ENCODE data around the gene STXBP6.

The STXBP6 gene

DNA sequence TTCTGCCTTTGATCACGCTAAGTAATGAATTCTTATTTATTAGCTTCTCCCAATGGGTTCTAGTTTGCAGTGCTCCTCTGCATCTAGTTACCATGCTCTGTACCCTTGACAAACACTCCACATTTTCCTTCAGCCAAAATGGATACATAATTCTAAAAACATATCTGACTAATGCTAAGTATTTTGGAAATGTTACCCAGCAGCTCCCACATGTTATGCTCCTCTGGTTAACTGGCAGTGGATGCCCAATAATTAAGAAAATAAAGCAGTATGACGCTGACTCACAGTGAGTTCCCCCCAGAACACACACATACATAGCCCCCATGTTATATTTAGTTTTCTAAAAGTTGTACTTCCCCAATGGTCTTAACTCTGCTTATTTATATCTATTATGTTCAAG, 74.6 kb downstream of the STXBP6 start:
- Histone ChIP-seq H3K27ac (ENCODE audit: low read length, poor library complexity, severe bottlenecking) (no peak overlapping the region), H3K4me3 (ENCODE audit: insufficient read depth in 1 of 2, low read depth in 1 of 2, low read length in 2 of 2) (no peak overlapping the region), H3K4me1 (ENCODE audit: control insufficient read depth, insufficient read depth, low read depth, low read length) (no peaks in the 10 kb centered on the region), H2AK5ac (ENCODE audit: low read length, severe bottlenecking) (no peak overlapping the region), H3K23ac (ENCODE audit: low read length in 2 of 2) (no peak overlapping the region), H3K9me3 (ENCODE audit: control insufficient read depth, low read length) (no peaks in the 10 kb centered on the region), H3K9ac (ENCODE audit: low read length) (no peak overlapping the region), H2AFZ (ENCODE audit: low read depth, low read length) (no peak overlapping the region), H2BK15ac (ENCODE audit: low read depth, poor library complexity, severe bottlenecking) (no peak overlapping the region), H3K27me3 (ENCODE audit: control insufficient read depth in 1 of 2, insufficient read depth in 1 of 2, low read length in 2 of 2) (no peaks in the 10 kb centered on the region), H2BK12ac (ENCODE audit: low read length in 2 of 2) (no peak overlapping the region), H2BK5ac (ENCODE audit: low read depth, low read length, poor library complexity, severe bottlenecking) (no peak overlapping the region), H3K79me1 (replicated peaks; ENCODE audit: low read length, poor library complexity, severe bottlenecking) (no peaks in the 10 kb centered on the region), H2BK120ac (ENCODE audit: low read depth, low read length) (no peak overlapping the region), H4K8ac (ENCODE audit: low read length) (no peak overlapping the region), H3K4me2 (ENCODE audit: low read length, poor library complexity, severe bottlenecking) (no peak overlapping the region), H3K4ac (ENCODE audit: low read depth in 1 of 2, low read length in 2 of 2) (no peak overlapping the region), H3K18ac (ENCODE audit: low read depth in 1 of 2, low read length in 2 of 2) (no peak overlapping the region), H3K14ac (ENCODE audit: low read length in 2 of 2) (no peak overlapping the region), H3K36me3 (ENCODE audit: control insufficient read depth in 1 of 2, insufficient read depth in 2 of 2, low read depth in 1 of 2, low read length in 2 of 2) (no peaks in the 10 kb centered on the region), H4K91ac (ENCODE audit: low read length) (no peak overlapping the region)
- 79% methylated on average over 2 of the region's 2 CpGs for WGBS
- no peak for DNase-seq

DNA sequence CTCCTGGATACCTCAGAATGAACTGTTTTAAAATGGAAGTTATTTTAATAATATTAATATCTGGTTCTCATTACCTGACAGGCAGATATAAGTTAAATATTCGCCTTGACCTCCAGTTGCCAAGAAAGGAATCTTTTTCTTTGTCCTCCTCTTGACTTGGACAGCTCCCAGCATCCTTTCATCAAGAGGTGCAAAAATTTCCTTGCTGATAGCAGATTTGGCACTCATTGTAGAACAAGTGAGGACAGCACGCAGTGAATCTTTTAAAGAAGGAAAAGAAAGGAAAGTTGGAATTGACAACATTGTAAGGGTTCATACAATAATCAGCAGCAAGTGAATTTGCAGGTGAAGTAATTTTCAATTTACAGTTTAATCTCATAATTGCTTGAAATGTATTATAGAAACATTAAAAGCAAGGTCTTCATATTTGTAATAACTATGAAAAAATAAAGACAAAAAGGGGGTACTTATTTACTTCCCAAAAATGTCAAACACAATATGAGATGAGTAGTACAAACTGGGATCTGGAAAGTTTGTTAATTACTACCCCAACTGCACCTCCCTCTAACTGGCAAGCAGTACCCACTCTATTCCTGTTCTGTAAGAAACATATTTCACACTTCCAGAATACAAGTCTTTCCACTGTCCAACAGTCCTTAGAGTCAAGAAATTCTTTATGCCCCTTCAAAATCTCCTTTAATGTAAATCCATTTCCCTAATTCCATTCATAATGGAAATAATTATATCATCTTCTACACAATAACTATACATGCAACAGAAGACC, 75.2 kb downstream of the STXBP6 start:
- Histone ChIP-seq H3K79me1 (replicated peaks; ENCODE audit: low read length, poor library complexity, severe bottlenecking) (no peaks in the 10 kb centered on the region), H3K9ac (ENCODE audit: low read length) (no peak overlapping the region), H2BK15ac (ENCODE audit: low read depth, poor library complexity, severe bottlenecking) (no peak overlapping the region)

GRCh38 chr14:24972844-24973243, 77.1 kb downstream of the STXBP6 start:
- H2BK5ac ChIP-seq (ENCODE audit: low read depth, low read length, poor library complexity, severe bottlenecking), result no peak overlapping the region
- no peak for DNase-seq
- 94% methylated on average over 3 of the region's 3 CpGs for WGBS

More for the DNA sequence above, 75.2 kb downstream of the STXBP6 start:
- WGBS, result 80% methylated on average over 2 of the region's 2 CpGs
- no peak for DNase-seq
- Histone ChIP-seq H3K36me3 (ENCODE audit: control insufficient read depth in 1 of 2, insufficient read depth in 2 of 2, low read depth in 1 of 2, low read length in 2 of 2) (no peaks in the 10 kb centered on the region), H3K9me3 (ENCODE audit: control insufficient read depth, low read length) (no peaks in the 10 kb centered on the region), H4K91ac (ENCODE audit: low read length) (no peak overlapping the region), H3K4me1 (ENCODE audit: control insufficient read depth, insufficient read depth, low read depth, low read length) (no peaks in the 10 kb centered on the region), H3K4ac (ENCODE audit: low read depth in 1 of 2, low read length in 2 of 2) (no peak overlapping the region), H2BK5ac (ENCODE audit: low read depth, low read length, poor library complexity, severe bottlenecking) (no peak overlapping the region), H4K8ac (ENCODE audit: low read length) (no peak overlapping the region), H3K23ac (ENCODE audit: low read length in 2 of 2) (no peak overlapping the region), H3K4me3 (ENCODE audit: insufficient read depth in 1 of 2, low read depth in 1 of 2, low read length in 2 of 2) (peak overlapping the region in 1 of 2 experiments; percentile 16), H3K14ac (ENCODE audit: low read length in 2 of 2) (no peak overlapping the region), H2AFZ (ENCODE audit: low read depth, low read length) (no peak overlapping the region), H3K27ac (ENCODE audit: low read length, poor library complexity, severe bottlenecking) (no peak overlapping the region), H3K27me3 (ENCODE audit: control insufficient read depth in 1 of 2, insufficient read depth in 1 of 2, low read length in 2 of 2) (no peaks in the 10 kb centered on the region), H3K18ac (ENCODE audit: low read depth in 1 of 2, low read length in 2 of 2) (no peak overlapping the region), H2BK12ac (ENCODE audit: low read length in 2 of 2) (no peak overlapping the region), H2BK120ac (ENCODE audit: low read depth, low read length) (no peak overlapping the region), H2AK5ac (ENCODE audit: low read length, severe bottlenecking) (no peak overlapping the region), H3K4me2 (ENCODE audit: low read length, poor library complexity, severe bottlenecking) (no peak overlapping the region)

GRCh38 chr14:24971255-24971654, 78.7 kb downstream of the STXBP6 start:
- Histone ChIP-seq H3K79me1 (replicated peaks; ENCODE audit: low read length, poor library complexity, severe bottlenecking) (no peaks in the 10 kb centered on the region), H3K14ac (ENCODE audit: low read length in 2 of 2) (no peak overlapping the region), H3K23ac (ENCODE audit: low read length in 2 of 2) (no peak overlapping the region), H3K36me3 (ENCODE audit: control insufficient read depth in 1 of 2, insufficient read depth in 2 of 2, low read depth in 1 of 2, low read length in 2 of 2) (no peaks in the 10 kb centered on the region), H4K8ac (ENCODE audit: low read length) (no peak overlapping the region), H2AK5ac (ENCODE audit: low read length, severe bottlenecking) (no peak overlapping the region), H2BK120ac (ENCODE audit: low read depth, low read length) (no peak overlapping the region), H3K4me3 (ENCODE audit: insufficient read depth in 1 of 2, low read depth in 1 of 2, low read length in 2 of 2) (no peak overlapping the region), H2BK12ac (ENCODE audit: low read length in 2 of 2) (no peak overlapping the region), H2AFZ (ENCODE audit: low read depth, low read length) (no peak overlapping the region), H3K4me2 (ENCODE audit: low read length, poor library complexity, severe bottlenecking) (no peak overlapping the region), H3K4ac (ENCODE audit: low read depth in 1 of 2, low read length in 2 of 2) (no peak overlapping the region), H2BK5ac (ENCODE audit: low read depth, low read length, poor library complexity, severe bottlenecking) (no peak overlapping the region), H3K27me3 (ENCODE audit: control insufficient read depth in 1 of 2, insufficient read depth in 1 of 2, low read length in 2 of 2) (no peaks in the 10 kb centered on the region), H3K4me1 (ENCODE audit: control insufficient read depth, insufficient read depth, low read depth, low read length) (no peaks in the 10 kb centered on the region), H2BK15ac (ENCODE audit: low read depth, poor library complexity, severe bottlenecking) (no peak overlapping the region), H4K91ac (ENCODE audit: low read length) (no peak overlapping the region), H3K9ac (ENCODE audit: low read length) (no peak overlapping the region), H3K9me3 (ENCODE audit: control insufficient read depth, low read length) (no peaks in the 10 kb centered on the region), H3K27ac (ENCODE audit: low read length, poor library complexity, severe bottlenecking) (no peak overlapping the region), H3K18ac (ENCODE audit: low read depth in 1 of 2, low read length in 2 of 2) (no peak overlapping the region)
- DNase-seq, result no peak

More at GRCh38 chr14:24972844-24973243, 77.1 kb downstream of the STXBP6 start:
- Histone ChIP-seq H2BK12ac (ENCODE audit: low read length in 2 of 2) (no peak overlapping the region), H3K79me1 (replicated peaks; ENCODE audit: low read length, poor library complexity, severe bottlenecking) (no peaks in the 10 kb centered on the region), H2BK15ac (ENCODE audit: low read depth, poor library complexity, severe bottlenecking) (no peak overlapping the region), H2AK5ac (ENCODE audit: low read length, severe bottlenecking) (no peak overlapping the region), H4K8ac (ENCODE audit: low read length) (no peak overlapping the region), H3K9me3 (ENCODE audit: control insufficient read depth, low read length) (no peaks in the 10 kb centered on the region), H3K36me3 (ENCODE audit: control insufficient read depth in 1 of 2, insufficient read depth in 2 of 2, low read depth in 1 of 2, low read length in 2 of 2) (no peaks in the 10 kb centered on the region), H3K4me1 (ENCODE audit: control insufficient read depth, insufficient read depth, low read depth, low read length) (no peaks in the 10 kb centered on the region), H4K91ac (ENCODE audit: low read length) (no peak overlapping the region), H3K18ac (ENCODE audit: low read depth in 1 of 2, low read length in 2 of 2) (peak overlapping the region in 1 of 2 experiments; percentile 21), H3K4ac (ENCODE audit: low read depth in 1 of 2, low read length in 2 of 2) (no peak overlapping the region), H3K14ac (ENCODE audit: low read length in 2 of 2) (no peak overlapping the region), H3K4me2 (ENCODE audit: low read length, poor library complexity, severe bottlenecking) (no peak overlapping the region), H2BK120ac (ENCODE audit: low read depth, low read length) (no peak overlapping the region), H3K27ac (ENCODE audit: low read length, poor library complexity, severe bottlenecking) (no peak overlapping the region), H2AFZ (ENCODE audit: low read depth, low read length) (no peak overlapping the region), H3K27me3 (ENCODE audit: control insufficient read depth in 1 of 2, insufficient read depth in 1 of 2, low read length in 2 of 2) (no peaks in the 10 kb centered on the region), H3K4me3 (ENCODE audit: insufficient read depth in 1 of 2, low read depth in 1 of 2, low read length in 2 of 2) (no peak overlapping the region), H3K9ac (ENCODE audit: low read length) (no peak overlapping the region), H3K23ac (ENCODE audit: low read length in 2 of 2) (no peak overlapping the region)
